GM21717 (cell line): Measurements from ENCODE around the gene COLEC12.
"Not testable (repeated sequence)": the region's sequence is repeated elsewhere in the genome, so short reads cannot be mapped to it uniquely, and the experiment has no call there.

Experiments used
- ATAC-seq: cut with Tn5 transposase; IDR thresholded peaks from one replicate; pipeline ENCODE4 v1.9.1; 2021; ENCODE audit warnings: mild to moderate bottlenecking, moderate library complexity; ENCODE audit not compliant: unreplicated experiment

COLEC12 gene

DNA sequence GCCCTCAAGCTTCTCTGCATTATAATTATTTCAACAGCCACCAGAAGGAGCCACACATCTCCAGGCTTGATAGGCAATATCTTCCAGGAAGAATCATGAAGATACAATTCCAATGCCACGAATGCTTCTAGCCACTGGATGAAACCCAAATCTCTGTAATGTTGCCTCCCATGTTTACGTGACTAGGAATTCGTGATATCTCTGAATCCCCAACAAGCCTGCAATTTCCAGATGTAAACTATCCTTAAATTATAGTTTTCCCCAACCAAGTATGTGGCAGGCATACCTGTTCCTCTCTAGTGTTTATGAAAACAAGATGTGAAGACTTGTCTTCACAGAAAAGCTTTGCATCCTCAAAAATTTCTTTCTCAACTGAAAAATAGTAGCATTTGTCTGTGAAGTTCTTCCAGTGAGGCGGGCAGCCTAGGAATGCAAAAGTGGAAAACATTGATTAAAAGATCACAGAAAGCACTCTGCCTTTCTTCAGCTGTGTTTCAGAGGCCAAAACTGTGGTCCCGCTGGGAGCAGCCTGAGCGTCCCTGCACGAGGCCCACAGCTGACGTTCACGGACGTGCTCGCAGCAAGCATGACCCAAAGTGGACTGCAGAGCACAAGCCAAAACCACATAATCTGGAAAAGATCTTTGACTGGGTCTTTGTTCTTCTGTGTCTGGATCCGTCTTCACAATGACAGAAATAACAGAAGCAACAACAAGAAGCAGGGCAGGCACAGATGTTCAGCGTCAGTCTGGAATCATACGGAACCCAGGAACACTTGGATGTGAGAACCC is 167.6 kb downstream of the COLEC12 start:
- no peak for ATAC-seq

DNA sequence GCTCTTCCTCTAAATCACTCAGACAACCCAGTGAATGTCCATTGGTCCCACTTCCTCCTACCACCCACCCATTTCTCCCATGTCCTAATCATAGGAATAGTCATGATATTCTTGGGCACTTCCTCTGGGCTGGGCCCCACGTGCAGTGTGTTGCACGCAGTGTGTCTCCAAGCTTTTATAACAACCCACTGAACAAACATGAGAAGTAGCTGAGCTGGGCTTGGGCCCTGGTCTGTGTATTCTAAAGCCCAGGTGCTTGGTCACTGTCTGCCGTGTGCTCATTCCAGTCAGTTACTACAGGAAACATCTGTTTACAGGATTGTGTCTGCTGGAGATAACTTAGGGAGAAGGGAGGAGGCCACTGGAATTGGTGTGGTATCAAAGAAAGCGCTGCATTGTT is 168.5 kb downstream of the COLEC12 start:
- ATAC-seq = no peak

DNA sequence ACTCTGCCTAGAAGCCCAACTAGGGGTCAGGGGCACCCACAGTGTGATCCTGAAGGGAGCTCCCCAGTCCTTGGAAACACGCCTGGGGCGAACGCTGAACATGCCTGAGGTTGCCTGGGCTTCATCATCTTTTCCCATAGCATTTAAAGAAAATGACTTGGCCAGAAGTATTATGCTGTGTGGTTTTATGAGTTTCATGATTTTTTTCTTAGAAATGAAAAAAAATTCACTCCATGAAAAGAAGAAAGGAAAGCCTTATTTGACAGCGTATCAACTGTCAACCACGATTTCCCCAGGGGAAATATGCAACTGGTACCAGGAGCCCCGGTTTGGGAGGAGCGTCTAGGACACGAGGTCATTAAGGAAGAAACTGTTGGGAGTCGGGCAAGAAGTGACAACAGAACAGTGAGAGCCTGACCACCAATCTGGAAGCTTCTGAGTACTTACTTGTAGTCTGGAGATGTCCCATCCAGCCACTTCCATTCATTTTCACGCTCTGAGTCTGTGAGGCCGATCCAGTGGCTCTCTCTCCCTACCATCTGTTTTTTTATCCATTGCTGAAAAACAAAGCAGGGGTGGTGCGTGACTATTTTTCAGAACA is 169.2 kb downstream of the COLEC12 start:
- ATAC-seq = no peak

DNA sequence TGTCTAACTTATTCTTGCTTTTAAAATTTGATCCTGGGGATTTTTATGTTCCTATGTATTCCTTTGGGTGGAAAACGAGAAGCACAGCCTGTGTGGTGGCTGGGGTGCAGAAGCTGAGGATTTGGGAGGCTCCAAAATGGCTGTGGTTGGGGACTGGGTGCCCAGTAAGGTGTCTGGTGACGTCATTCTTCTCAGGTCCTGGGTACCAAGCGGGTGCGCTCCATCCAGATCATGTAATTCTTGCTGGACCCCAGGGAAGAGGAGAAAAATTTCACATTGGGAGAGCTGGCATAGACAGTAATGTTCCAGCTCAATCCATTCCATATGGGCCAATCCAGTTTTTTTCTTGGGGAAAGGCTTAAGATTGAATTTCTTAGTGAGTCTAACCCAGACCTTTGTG is 171.6 kb downstream of the COLEC12 start:
- ATAC-seq = no peak

DNA sequence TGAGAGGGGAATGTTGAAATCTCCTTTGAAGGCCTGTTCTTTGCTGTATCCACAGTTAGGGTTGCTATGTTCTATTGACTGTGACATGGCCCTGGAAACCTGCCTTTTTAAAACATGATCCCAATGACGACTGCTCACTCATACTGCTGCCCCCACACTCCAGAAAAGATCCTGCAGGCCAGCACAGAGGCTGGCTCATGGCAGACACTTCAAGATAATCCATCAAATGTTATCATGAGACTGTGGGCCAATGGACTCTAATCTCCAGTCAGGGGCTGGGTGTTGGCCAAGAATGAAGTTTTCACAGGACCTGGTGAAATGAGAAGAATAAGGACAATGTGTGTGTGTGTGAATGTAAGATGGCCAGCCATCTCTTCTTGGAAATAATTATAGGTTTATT is 173.7 kb downstream of the COLEC12 start:
- ATAC-seq = no peak

DNA sequence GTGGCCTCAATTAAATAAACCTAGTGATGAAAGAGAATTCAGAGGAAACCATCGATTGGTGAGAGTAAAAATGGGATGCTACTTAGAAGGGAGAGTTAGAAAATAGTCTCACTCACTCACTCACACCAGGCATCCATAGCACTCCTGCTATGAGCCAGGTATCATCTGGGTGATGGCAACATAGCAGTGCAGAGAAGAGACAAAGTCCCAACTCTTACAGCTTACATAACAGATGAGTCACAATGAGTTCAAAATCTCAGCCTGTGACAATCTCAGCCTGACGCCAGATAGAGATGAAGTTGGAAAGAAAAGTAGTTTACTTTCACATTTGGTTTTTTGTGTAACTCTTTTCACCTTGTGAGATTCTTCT is 177.3 kb downstream of the COLEC12 start:
- no peak for ATAC-seq

DNA sequence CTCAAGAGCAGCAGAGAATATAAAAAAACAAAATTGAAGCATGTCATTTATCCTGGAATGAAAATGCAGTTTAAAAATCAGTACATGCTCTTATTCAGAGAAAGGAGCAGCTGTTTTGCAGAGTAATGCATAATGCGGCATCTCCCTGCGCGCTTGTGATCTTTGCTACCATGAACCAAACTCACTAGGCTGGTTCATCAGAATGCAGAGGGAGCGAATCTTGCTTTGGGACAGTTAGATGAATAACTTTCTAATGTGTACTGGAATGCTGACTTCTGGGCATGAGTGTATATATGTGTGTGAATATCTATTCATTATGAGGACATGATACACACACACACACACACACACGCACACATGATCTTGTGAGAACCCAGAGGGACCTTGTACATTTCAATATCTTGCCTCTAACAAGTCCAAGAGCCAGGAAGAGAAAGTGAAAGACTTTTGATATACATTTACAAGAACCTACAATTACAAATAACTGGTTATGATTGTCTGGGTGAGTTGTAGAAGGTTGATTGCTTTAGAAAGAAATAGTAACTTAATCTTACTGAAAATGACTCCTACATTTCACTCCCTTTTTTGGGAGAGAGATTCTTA is 178.5 kb downstream of the COLEC12 start:
- ATAC-seq = no peak

DNA sequence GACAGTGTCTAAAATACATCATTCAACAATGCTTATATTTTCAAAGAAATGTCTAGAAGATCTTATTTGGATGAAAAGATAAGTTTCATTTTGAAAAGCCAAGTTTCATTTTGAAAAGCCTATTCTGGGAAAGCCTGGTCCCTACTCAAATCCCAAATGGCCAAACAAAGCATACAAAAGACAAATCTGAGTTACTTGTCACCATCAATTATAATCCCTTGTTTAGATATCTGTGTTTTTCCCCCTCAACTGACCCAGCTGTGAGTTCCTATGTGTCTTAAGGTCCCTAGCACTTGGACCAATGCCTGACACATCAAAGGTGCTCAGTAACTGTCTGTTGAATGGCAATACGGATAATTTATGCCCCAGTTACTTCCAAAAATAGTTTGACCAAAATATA is 180.3 kb downstream of the COLEC12 start:
- no peak for ATAC-seq

DNA sequence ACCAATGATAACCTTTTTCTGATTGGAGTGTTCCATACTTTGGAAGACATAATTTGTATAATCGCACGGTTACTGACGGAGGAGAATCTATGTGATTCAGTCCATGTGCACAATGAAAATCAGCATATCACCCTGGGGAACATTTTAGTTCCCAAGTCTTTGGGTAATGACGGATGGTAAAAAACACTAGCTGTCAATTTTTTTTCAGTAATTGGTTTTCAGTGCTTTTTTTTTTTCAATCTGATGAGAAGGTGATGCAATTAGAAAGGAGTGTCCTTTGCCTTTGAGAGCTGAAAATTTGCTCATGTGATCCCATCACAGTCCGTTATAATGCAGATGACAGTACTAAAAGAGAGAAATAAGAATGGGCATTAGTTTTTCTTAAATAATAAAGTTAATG is 180.8 kb downstream of the COLEC12 start:
- no peak for ATAC-seq

DNA sequence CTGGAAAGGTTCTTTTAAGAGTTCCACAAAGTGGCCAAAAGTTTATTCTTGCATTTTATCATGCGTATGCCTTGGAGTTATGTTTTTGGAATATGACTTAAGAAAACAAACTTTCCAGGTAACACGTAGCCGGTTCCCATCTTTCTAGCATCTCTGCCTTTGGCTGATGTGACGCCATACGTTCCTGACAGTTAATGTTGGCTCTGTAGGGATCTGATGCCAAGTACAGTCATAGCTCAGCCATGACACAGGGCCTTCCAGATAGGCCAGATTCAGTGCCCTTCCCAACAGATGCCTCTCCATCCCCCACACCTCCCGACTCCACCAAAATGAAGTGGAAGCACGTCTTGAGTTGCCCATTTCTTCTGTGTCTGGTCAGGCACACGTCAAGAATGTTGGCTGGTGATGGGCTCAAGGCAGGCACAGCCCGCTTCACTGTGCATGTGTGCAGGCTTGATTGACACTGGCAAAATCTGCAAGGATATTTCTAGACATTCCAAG is 181.7 kb downstream of the COLEC12 start:
- ATAC-seq = no peak

DNA sequence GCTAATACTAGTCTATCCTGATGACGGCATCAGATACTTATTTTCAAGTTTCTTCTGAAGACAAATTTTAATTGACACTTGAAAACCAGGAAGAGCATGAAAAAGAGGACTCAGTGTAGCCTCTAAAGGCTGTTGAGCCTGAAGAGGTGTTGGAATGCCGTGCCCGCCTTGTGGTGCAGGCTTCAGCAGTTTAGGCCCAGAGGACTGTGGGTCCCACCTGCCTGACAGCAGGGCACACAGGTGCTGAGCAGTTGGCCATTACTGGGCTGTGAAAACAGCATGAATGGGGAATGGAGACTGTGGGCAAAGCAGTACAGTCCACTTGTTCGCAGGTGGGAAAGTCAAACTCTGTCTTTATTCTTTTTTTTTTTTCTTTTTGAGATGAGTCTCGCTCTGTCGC is 182.9 kb downstream of the COLEC12 start:
- ATAC-seq = no peak

DNA sequence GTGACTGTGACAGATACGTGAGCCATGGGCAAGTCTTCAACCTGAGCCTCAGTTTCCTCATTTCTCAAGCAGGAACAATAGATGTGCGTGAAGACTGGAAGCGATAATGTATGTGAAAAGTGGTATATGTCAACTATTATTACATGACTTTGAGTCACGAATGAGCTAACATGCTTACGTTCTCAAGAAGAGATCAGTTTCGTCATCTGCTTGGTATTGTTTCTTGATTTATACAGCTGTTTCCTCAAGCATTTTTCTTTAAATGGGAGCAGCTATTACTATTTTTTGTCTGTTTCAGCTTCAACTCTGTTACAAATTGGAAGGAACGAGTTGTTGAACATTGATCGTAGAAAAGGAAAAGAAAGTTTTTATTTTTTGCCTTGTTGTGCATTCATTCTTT is 184.1 kb downstream of the COLEC12 start:
- no peak for ATAC-seq

DNA sequence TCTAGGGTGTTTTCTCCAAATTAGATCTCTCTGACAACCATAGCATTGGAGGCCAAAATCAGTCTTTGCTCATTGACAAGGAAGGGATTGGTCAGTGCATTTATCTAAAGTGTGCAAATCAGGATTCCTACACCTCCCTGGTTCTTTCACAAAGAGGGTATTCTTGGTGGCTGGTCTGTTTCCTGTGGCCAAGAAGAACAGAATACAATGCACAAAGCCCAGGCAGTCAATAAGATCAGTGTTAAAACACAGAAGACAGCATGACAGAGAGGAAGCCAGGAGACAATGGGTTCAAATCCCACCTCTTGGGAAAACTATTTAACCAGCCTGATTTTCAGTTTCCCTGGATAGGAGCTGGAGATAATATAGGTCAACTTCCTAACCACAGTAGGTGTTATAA is 186.6 kb downstream of the COLEC12 start:
- ATAC-seq = no peak

DNA sequence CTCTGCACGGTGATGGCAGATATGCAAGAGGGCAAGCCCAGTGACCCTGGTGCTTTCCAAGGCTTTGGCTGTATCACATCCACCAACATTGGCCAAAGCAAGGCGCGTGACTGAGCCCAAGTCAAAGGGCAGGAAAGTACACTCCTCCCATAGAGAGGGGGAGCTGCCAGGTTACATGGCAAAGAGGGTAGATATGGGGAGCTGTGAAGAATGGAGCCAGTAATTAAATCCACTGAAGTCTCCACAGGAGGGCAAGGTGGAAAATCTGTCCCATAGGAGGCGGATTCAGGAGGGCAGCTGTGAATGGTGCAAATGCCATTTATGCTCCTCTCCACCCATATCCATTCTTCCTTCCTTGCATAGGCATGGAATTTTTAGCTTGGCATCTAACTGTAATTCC is 188.1 kb downstream of the COLEC12 start:
- no peak for ATAC-seq

DNA sequence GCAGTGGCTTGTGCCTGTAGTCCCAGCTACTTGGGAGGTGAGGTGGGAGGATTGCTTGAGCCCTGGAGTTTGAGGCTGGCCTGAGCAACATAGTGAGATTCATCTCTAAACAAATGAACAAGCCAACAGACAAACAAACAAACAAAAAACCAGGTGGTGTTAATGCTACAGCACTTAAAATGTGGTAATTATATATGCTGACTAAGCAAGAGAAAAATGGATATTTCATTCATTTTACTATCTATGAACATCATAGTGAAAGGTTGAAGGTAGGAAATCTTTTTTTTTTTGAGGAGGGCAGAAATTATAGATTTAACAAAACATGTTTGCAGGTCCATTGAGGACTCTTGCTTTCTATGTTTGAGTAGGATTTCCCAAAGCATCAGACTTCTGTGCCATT is 190.5 kb downstream of the COLEC12 start:
- ATAC-seq = no peak

DNA sequence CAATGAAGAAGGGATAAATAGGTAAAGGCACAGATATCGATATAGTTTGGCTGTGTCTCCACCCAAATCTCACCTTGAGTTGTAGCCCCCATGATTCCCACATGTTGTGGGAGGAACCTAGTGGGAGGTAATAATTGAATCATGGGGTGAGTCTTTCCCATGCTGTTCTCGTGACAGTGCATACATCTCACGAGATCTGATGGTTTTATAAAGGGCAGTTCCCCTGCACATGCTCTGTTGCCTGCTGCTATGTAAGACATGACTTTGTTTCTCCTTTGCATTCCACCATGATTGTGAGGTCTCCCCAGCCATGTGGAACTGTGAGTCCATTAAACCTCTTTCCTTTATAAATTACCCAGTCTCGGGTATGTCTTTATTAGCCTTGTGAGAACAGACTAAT is 192.4 kb downstream of the COLEC12 start:
- not testable (repeated sequence) for ATAC-seq

DNA sequence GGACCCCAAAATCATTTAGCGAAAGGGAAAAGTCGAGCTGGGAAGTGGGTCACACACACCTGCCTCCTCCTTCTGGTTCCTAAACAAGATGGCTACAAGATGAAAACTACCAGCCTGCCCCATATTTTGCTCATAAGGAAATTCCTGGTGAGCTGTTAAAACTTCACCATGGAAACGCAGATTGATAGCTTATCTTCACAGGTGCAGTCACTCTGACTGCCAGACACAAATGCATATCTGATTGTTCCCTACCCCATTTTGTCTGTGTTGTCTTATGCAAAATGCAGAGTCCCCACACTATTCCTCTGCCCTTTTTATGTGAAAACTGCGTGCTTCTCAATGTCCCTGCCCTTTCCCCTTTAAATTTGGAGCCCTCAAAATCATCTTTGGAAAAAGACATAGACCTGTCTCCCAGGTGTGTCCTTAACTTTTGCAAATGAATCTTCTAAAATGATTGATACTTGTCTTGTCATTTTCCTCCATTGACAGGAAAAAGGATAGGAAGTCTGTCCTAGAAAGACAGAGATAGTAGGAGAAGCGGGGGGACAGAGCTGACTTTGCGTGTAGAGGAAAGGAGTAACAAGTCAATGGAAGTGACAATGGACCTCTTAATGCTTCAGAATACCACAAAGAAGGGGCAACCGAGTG is 193.8 kb downstream of the COLEC12 start:
- no peak for ATAC-seq

DNA sequence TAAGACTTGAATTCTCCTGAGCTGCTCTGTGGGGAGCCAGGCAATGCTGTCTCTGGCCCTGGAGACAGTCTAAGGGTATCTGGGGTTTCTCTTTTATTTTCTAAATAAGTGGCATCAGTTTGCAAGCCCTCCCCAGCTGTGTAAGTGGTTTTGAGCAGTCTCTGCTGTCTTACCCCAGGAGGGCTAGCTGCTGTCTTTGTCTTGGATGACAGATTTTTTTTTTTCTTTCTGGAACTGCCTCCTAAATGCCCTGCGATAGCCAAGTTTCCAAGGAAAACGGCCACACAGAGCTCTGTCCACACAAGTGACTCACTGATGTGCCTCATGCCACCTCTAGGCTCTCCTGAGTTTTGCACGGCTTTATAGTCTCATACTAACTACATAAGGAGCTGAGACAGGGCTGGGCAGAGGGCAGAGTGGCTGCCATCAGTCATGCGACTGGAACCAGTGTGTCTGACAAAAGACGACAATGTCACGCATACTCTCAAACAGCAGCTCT is 195.4 kb downstream of the COLEC12 start:
- no peak for ATAC-seq

DNA sequence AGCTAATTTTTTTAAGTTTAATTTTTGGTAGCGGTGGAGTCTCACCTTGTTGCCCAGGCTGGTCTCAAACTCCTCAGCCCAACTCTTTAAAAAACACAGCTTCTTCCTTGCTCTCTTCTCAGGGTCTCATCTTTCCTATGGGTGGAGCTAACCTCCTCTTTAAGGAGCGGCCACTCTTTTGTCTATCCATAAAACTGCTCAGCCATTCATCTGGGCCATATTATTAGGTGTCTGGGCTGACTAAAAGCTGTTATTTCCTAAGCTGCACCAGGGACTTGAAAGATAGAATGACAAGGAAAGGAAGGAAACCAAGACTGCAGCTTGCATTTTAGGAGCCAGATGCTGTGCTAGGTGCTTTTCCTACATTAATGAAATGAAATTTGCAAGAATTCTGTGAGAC is 196.9 kb downstream of the COLEC12 start:
- no peak for ATAC-seq

DNA sequence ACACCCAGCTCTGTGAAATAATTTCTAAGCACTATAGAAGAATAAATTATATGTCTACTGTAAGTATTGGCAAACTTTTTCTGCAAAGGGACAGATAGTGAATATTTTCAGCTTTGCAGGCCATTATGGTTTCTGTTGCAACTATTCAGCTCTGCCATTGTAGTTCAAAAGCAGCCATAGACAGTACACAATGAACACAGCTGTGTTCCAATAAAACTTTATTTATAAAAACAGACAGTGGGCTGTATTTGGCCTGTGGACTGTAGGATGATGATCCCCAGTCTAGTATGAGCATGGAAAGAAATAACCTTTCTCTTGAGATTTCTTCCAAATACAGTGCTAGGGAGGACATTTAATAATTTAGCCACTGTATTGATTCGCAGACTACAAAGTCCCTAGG is 197.5 kb downstream of the COLEC12 start:
- no peak for ATAC-seq

DNA sequence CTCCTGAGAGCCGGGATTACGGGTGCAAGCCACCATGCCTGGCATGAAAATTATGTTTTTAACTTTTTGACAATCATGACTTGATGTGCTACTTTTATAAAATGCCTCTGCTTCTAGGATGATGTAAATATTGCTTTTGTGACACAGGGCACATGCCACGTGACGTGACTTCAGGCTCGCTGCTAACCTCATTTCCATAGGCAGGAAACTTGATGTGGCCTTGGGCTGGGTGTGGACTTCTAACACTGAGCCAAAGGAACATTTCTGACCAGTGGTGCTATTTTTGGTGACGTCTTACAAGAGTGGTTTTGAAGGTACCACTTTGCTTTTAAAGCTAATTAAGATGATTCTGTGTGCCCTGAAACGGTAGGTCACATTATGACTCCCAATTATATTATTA is 198.4 kb downstream of the COLEC12 start:
- ATAC-seq = no peak

DNA sequence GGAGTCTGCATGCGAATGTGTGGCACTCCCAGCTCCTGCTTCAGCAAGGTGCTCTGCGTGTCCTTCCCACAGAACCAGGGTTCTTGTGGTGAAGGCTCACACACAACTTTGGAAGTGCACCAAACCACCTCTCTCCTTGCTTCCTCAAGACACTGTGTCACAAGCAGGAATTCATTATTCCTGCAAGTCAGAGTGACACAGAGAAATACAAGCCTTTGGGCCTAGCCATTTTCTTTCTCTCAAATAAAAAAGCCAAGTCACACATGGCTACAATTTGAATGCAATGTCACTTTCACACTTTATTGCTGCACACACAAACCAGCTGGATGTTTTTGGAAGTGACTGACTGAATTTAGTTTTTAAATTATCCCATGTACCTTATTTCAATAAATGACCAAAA is 202.6 kb downstream of the COLEC12 start:
- ATAC-seq = no peak
